ENCODE measurements around the gene TMEM175. TPM values are rescaled to one million over a fixed set of nuclear protein-coding genes. Genes with fewer than 3 reads are reported as not detected.

Gene TMEM175
- total RNA-seq, 1 experiment from 2014 or later, result 22.3 TPM

DNA sequence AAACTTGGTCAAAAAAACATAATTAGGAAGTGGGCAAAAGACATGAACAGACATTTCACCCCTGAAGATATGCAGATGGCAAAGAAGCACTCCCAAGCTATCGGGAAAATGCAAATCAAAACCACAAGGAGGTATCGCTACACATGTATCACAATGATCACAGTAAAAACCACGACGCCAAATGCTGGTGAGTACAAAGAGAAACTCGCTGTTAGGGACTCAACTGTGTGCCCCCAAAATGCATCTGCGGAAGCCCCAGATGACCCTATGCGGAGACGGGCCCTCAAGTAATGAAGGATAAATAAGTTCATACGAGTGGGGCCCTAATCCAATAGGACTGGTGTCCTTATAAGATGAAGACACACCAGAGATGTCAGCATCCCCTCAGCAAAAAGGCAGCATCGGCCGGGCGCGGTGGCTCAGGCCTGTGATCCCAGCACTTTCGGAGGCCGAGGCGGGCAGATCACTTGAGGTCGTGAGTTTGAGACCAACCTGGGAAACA lies 10.4 kb upstream of the TMEM175 start:
- Histone ChIP-seq H3K4me3 (ENCODE audit: low read depth, low read length) (no peak overlapping the region), H3K9me3 (no peaks in the 10 kb centered on the region), H3K4me1 (no peaks in the 10 kb centered on the region), H3K27me3 (replicated peaks; ENCODE audit: control insufficient read depth, insufficient read depth, low read length) (no peaks in the 10 kb centered on the region), H3K36me3 (ENCODE audit: control insufficient read depth, insufficient read depth, low read length) (no peaks in the 10 kb centered on the region)
- CTCF ChIA-PET, result no interaction called here
- BruUV-seq (replicated peaks), result no TSS peak
- peaks cover 16% of the 10 kb centered on the region for H3K36me3 Mint-ChIP-seq (ENCODE audit: insufficient read depth, unreplicated experiment)
- TF ChIP-seq, protein P1, sequence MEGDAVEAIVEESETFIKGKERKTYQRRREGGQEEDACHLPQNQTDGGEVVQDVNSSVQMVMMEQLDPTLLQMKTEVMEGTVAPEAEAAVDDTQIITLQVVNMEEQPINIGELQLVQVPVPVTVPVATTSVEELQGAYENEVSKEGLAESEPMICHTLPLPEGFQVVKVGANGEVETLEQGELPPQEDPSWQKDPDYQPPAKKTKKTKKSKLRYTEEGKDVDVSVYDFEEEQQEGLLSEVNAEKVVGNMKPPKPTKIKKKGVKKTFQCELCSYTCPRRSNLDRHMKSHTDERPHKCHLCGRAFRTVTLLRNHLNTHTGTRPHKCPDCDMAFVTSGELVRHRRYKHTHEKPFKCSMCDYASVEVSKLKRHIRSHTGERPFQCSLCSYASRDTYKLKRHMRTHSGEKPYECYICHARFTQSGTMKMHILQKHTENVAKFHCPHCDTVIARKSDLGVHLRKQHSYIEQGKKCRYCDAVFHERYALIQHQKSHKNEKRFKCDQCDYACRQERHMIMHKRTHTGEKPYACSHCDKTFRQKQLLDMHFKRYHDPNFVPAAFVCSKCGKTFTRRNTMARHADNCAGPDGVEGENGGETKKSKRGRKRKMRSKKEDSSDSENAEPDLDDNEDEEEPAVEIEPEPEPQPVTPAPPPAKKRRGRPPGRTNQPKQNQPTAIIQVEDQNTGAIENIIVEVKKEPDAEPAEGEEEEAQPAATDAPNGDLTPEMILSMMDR (IDR thresholded peaks at IDR 0.05; ENCODE audit: insufficient read depth in 1 of 2, low read depth in 1 of 2, low read length in 1 of 2, severe bottlenecking in 1 of 2, unreplicated experiment in 1 of 2), result no peak
- H3K27me3 Mint-ChIP-seq (ENCODE audit: insufficient read depth, unreplicated experiment), result no peaks in the 10 kb centered on the region
- no peak for DNase-seq
- peaks cover 10% of the 10 kb centered on the region for H3K9me3 Mint-ChIP-seq (ENCODE audit: unreplicated experiment)
- H3K27ac Mint-ChIP-seq (ENCODE audit: unreplicated experiment), result no peak overlapping the region
- POLR2A ChIA-PET, result no interaction called here
- H3K4me3 Mint-ChIP-seq (ENCODE audit: unreplicated experiment), result no peak overlapping the region
- intact Hi-C loops (cut with micrococcal nuclease; ENCODE audit: unreplicated experiment), result no loop called here
- H3K4me1 Mint-ChIP-seq (ENCODE audit: low read depth, unreplicated experiment), result peaks cover 6% of the 10 kb centered on the region

DNA sequence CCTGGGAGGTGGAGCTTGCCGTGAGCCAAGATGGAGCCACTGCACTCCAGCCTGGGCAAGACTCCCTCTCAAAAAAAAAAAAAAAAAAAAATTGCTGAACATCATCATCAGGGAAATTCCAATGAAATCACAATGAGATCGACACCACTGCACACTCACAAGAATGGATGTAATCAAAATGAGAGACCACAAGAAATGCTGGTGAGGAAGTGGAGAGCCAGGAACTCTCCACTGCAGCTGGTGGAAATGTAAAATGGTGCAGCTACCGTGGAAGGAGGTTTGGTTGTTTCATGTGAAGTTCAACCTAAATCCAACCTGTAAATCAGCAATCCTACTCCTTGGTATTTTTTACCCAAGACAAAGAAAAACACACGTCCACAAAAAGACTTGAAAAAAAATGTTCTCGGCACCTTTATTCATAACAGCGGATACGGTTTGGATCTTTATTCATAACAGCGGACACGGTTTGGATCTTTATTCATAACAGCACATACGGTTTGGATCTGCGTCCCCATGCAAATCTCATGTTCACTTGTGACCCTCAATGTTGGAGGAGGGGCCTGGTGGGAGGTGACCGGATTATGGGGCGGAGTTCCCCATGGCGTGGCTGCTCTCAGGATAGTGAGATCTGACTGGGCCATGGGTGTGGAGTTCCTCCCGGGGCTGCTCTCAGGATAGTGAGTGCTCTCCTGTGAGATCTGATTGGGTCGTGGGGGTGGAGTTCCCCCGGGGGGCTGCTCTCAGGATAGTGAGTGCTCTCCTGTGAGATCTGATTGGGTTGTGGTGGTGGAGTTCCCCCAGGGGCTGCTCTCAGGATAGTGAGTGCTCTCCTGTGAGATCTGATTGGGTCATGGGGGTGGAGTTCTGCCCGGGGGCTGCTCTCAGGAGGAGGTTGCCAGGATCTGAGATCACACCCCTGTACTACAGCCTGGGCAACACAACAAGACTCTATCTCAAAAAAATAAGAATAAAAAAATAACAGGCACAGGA lies 7.9 kb upstream of the TMEM175 start:
- Mint-ChIP-seq H3K27me3 (ENCODE audit: insufficient read depth, unreplicated experiment) (no peaks in the 10 kb centered on the region), H3K36me3 (ENCODE audit: insufficient read depth, unreplicated experiment) (peaks cover 13% of the 10 kb centered on the region), H3K4me3 (ENCODE audit: unreplicated experiment) (no peak overlapping the region), H3K27ac (ENCODE audit: unreplicated experiment) (no peak overlapping the region), H3K9me3 (ENCODE audit: unreplicated experiment) (peaks cover 6% of the 10 kb centered on the region), H3K4me1 (ENCODE audit: low read depth, unreplicated experiment) (peaks cover 6% of the 10 kb centered on the region)
- ChIA-PET CTCF (no interaction called here), POLR2A (no interaction called here)
- no TSS peak for BruUV-seq (replicated peaks)
- no peaks in the 10 kb centered on the region for H3K4me1 ChIP-seq
- no peak overlapping the region for H3K4me3 ChIP-seq (ENCODE audit: low read depth, low read length)
- DNase-seq, result no peak
- intact Hi-C loops (cut with micrococcal nuclease; ENCODE audit: unreplicated experiment), result no loop called here
- TF ChIP-seq, protein P1 (IDR thresholded peaks at IDR 0.05; ENCODE audit: insufficient read depth in 1 of 2, low read depth in 1 of 2, low read length in 1 of 2, severe bottlenecking in 1 of 2, unreplicated experiment in 1 of 2), result no peak
- no peaks in the 10 kb centered on the region for H3K9me3 ChIP-seq
- H3K36me3 ChIP-seq (ENCODE audit: control insufficient read depth, insufficient read depth, low read length), result no peaks in the 10 kb centered on the region
- no peaks in the 10 kb centered on the region for H3K27me3 ChIP-seq (replicated peaks; ENCODE audit: control insufficient read depth, insufficient read depth, low read length)

DNA sequence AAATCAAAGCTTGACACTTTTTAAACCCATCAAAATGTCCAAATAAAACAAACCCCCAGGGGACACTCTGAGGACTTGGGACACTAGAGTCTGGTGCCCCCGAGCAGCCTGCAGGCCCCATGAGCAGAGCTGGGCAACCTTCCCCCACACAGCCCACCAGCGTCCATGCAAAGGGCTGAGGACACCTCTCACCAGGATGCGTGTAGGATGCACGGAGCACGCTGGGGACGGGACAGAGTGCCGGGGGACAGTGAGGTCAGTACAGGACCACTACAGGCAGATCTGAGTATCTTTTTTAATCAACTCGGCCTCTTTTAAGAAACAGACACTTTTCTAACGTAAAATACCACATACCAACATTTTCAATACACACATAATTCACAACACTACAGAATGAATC lies 7.1 kb upstream of the TMEM175 start:
- no peaks in the 10 kb centered on the region for H3K9me3 ChIP-seq
- H3K9me3 Mint-ChIP-seq (ENCODE audit: unreplicated experiment), result no peaks in the 10 kb centered on the region
- TF ChIP-seq, protein P1 (IDR thresholded peaks at IDR 0.05; ENCODE audit: insufficient read depth in 1 of 2, low read depth in 1 of 2, low read length in 1 of 2, severe bottlenecking in 1 of 2, unreplicated experiment in 1 of 2), result no peak
- H3K36me3 Mint-ChIP-seq (ENCODE audit: insufficient read depth, unreplicated experiment), result peaks cover 5% of the 10 kb centered on the region
- no peak overlapping the region for H3K4me3 ChIP-seq (ENCODE audit: low read depth, low read length)
- intact Hi-C loops (cut with micrococcal nuclease; ENCODE audit: unreplicated experiment), result no loop called here
- H3K4me1 ChIP-seq, result peaks cover 6% of the 10 kb centered on the region
- H3K4me1 Mint-ChIP-seq (ENCODE audit: low read depth, unreplicated experiment), result peaks cover 7% of the 10 kb centered on the region
- no peak overlapping the region for H3K4me3 Mint-ChIP-seq (ENCODE audit: unreplicated experiment)
- ChIA-PET POLR2A (no interaction called here), CTCF (no interaction called here)
- H3K27ac Mint-ChIP-seq (ENCODE audit: unreplicated experiment), result no peak overlapping the region
- H3K27me3 Mint-ChIP-seq (ENCODE audit: insufficient read depth, unreplicated experiment), result no peaks in the 10 kb centered on the region
- no peaks in the 10 kb centered on the region for H3K27me3 ChIP-seq (replicated peaks; ENCODE audit: control insufficient read depth, insufficient read depth, low read length)
- DNase-seq, result no peak
- BruUV-seq (replicated peaks), result no TSS peak
- H3K36me3 ChIP-seq (ENCODE audit: control insufficient read depth, insufficient read depth, low read length), result no peaks in the 10 kb centered on the region
